Upper lobe of left lung (tissue), 6 donors: Measurements from ENCODE around the gene S1PR3. TPM values are rescaled to one million over a fixed set of nuclear protein-coding genes. Genes with fewer than 3 reads are reported as not detected.

Experiments
- ATAC-seq, 2 donors: fragments of 200-7000 bp; cut with Tn5 transposase; one replicate each; pipeline ENCODE4 v1.9.1; 2022; ENCODE audit warnings: mild to moderate bottlenecking in 2 of 2, moderate library complexity in 2 of 2; ENCODE audit not compliant: low FRiP score in 2 of 2
- DNase-seq, 2 donors: peaks; one replicate each; pipeline ENCODE4 v3.0.0-alpha.2; 2019 to 2020
- H3K27ac ChIP-seq, 4 donors: fragments of 200-600 bp; sonication (generic); one replicate each; pipeline ENCODE4 v1.5.1; 2016 to 2019
- H3K27me3 ChIP-seq, 4 donors: fragments of 200-600 bp; sonication (generic); one replicate each; pipeline ENCODE4 v1.5.1; 2017 to 2019
- H3K36me3 ChIP-seq, 4 donors: fragments of 200-600 bp; sonication (generic); one replicate each; pipeline ENCODE4 v1.5.1; 2016 to 2019
- H3K4me1 ChIP-seq, 4 donors: fragments of 200-600 bp; sonication (generic); one replicate each; pipeline ENCODE4 v1.5.1; 2018 to 2019
- H3K4me3 ChIP-seq, 4 donors: fragments of 200-600 bp; sonication (generic); one replicate each; pipeline ENCODE4 v1.5.1; 2017 to 2019; ENCODE audit warnings: mild to moderate bottlenecking in 2 of 4, moderate library complexity in 1 of 4
- H3K9me3 ChIP-seq, 4 donors: fragments of 200-600 bp; sonication (generic); one replicate each; pipeline ENCODE4 v1.5.1; 2018 to 2019
- EP300 ChIP-seq, 4 donors: sonication (generic); formaldehyde crosslinking; IDR thresholded peaks; one replicate each; pipeline ENCODE4 v1.5.1; 2017; ENCODE audit warnings: antibody characterized with exemption in 4 of 4, control low read depth in 2 of 4
- POLR2A ChIP-seq, 4 donors: fragments of 450-650 bp; IDR thresholded peaks; one replicate each; pipeline ENCODE4 v1.5.1; 2016 to 2017; ENCODE audit warnings: antibody characterized with exemption in 4 of 4, mild to moderate bottlenecking in 2 of 4
- POLR2AphosphoS5 ChIP-seq, 2 donors: sonication (generic); formaldehyde crosslinking; IDR thresholded peaks; one replicate each; pipeline ENCODE4 v1.5.1; 2017; ENCODE audit warnings: antibody characterized with exemption in 2 of 2
- WGBS, 2 donors: methylation state at CpG; one replicate each; pipeline ENCODE4 v1.1.5; 2017 to 2018; 5-methylcytosine and 5-hydroxymethylcytosine counted together
- total RNA-seq, 6 donors: library from RNA; depleted of rRNA in 4 of 6; stranded (reverse); fragments of >200 nt in 4 of 6; gene quantifications; one replicate each; pipeline versions ENCODE4 v1.1.0 to v1.2.1, GENCODE V29; 2016 to 2021
- TF ChIP-seq, protein P1 (sequence below), 6 experiments: fragments of 450-650 bp in 4 of 6; fragments of 200-600 bp in 2 of 6; sonication (generic) in 2 of 6; IDR thresholded peaks; one replicate each; pipeline ENCODE4 v1.5.1; 2016 to 2019; ENCODE audit warnings: antibody characterized with exemption in 6 of 6
- donor health status: DM: no; HTN: no; CAD: no; lungs with moderate emphysema.
- donor health status: DM: no; HTN: yes; CAD: no; lungs with severe emphysema.

The S1PR3 gene
- total RNA-seq, 6 donors from 2014 or later: 3.3 to 13.6 (median 5.4) TPM

DNA sequence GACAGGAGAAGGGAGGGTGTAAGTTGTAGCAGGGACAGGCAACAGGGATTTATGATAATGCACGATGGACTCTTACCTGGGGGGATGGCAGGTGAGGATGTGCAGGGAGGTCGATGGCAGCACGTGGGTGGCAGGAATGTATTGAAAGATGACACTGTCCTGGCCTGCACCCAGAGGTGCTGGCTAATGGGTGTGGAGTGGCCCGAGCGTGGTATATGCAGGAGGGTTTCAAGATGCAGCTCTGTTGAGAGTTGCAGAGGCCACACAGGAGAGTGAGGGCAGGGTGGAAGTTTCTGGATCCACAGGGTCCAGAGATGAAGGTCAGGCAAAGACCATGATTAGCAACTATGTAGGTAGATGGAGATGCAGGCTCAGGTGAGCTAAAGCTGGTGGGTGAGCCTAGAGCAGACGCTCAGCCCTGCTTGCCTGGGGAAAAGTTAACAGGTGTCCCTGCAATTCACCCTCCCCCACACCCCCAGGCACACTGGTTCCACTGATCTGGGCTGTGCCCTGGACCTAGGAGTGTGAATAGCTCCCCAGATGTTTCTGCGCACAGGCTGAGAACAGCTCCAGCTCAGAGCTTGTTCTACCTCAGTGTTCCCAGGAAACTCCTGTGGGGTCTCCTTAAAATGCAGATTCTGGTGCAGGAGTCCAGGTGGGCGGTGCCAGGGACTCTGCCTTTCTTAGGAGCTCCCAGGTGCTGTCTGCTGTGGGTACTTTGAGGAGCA lies 21.5 kb upstream of the S1PR3 start:
- 70 to 72% methylated on average over 8 of the region's 8 CpGs for WGBS, 2 donors
- no peaks in the 10 kb centered on the region for H3K4me1 ChIP-seq

DNA sequence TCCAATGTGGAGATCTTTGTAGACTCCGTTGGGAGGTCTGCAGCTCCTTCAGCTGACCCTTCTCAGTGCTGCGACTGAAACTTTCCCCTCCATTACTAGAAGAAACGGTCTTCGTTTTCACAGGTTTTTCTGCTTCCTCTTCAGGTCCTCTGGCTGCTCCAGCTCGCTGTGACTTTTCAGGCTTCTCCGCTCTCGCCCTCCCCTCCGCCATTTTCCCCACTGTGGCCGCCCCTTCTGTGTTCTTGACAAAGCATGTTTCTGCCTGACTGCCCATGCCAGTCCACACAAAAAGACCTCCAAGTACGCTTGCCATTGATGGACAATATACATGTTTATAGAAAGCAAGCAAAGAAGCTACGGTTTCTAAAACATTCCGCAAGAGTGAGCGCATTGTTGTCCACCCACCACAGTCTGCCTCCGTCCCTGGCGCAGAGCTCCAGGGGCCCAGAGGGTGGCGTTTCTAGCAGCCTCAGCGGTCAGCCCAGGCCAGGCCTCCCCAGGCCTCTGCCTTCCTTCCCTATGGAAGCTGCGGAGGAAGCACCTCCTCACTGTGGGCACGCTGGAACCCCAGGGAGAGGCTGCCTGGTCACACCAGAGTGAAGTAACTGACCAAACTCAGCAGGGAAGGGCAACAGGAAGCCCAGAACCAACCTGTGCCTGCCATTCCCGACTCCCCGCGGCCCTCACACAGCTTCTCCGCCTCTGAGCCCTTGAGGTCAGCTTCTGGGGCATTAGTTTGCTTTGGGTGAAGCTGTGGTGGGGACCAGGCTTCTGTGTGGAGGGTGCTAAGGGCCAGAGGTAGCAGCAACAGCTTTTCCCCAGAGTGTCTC lies 19.9 kb upstream of the S1PR3 start:
- 88 to 89% methylated on average over 21 to 22 of the region's 23 CpGs for WGBS, 2 donors
- ATAC-seq: no peak
- H3K4me1 ChIP-seq: no peaks in the 10 kb centered on the region
- no peak overlapping the region for H3K4me3 ChIP-seq
- no peaks in the 10 kb centered on the region for H3K36me3 ChIP-seq
- no peaks in the 10 kb centered on the region for H3K9me3 ChIP-seq
- no peaks in the 10 kb centered on the region for H3K27me3 ChIP-seq
- no peak for TF ChIP-seq POLR2A (IDR thresholded peaks at IDR 0.05)
- no peak for TF ChIP-seq POLR2AphosphoS5 (IDR thresholded peaks at IDR 0.05)
- TF ChIP-seq, protein P1, sequence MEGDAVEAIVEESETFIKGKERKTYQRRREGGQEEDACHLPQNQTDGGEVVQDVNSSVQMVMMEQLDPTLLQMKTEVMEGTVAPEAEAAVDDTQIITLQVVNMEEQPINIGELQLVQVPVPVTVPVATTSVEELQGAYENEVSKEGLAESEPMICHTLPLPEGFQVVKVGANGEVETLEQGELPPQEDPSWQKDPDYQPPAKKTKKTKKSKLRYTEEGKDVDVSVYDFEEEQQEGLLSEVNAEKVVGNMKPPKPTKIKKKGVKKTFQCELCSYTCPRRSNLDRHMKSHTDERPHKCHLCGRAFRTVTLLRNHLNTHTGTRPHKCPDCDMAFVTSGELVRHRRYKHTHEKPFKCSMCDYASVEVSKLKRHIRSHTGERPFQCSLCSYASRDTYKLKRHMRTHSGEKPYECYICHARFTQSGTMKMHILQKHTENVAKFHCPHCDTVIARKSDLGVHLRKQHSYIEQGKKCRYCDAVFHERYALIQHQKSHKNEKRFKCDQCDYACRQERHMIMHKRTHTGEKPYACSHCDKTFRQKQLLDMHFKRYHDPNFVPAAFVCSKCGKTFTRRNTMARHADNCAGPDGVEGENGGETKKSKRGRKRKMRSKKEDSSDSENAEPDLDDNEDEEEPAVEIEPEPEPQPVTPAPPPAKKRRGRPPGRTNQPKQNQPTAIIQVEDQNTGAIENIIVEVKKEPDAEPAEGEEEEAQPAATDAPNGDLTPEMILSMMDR (IDR thresholded peaks at IDR 0.05): no peak
- TF ChIP-seq EP300 (IDR thresholded peaks at IDR 0.05): no peak
- no peak for DNase-seq
- H3K27ac ChIP-seq: no peak overlapping the region

More for the DNA sequence above, 21.5 kb upstream of the S1PR3 start:
- ATAC-seq (no peak), DNase-seq (no peak)
- Histone ChIP-seq H3K27me3 (no peaks in the 10 kb centered on the region), H3K36me3 (no peaks in the 10 kb centered on the region), H3K4me3 (no peak overlapping the region), H3K27ac (no peak overlapping the region), H3K9me3 (no peaks in the 10 kb centered on the region)
- TF ChIP-seq EP300 (IDR thresholded peaks at IDR 0.05) (no peak), POLR2AphosphoS5 (IDR thresholded peaks at IDR 0.05) (no peak), POLR2A (IDR thresholded peaks at IDR 0.05) (no peak)
- TF ChIP-seq, protein P1 (IDR thresholded peaks at IDR 0.05): no peak

DNA sequence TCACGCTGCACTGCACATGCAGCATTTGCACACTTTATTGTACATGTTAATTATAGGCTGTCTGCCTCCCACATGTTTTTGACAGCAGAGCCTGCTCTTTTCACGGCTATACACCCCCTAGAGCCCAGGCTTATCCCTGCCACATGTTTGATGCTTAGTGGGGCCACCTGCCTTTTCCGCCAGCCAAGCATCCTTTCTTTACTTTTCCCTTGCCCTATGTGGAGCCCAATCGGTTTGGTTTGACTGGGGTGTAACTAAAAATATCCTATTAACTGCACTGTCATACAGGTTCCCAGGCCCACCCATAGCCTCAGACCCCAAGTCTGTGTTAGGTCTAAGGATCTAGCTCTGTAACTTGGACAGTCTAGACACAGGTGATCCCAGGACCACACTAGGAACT lies 18.9 kb upstream of the S1PR3 start:
- ATAC-seq (no peak), DNase-seq (no peak)
- Histone ChIP-seq H3K27me3 (no peaks in the 10 kb centered on the region), H3K9me3 (no peaks in the 10 kb centered on the region), H3K4me1 (no peaks in the 10 kb centered on the region), H3K36me3 (no peaks in the 10 kb centered on the region), H3K4me3 (no peak overlapping the region), H3K27ac (no peak overlapping the region)
- TF ChIP-seq, protein P1 (IDR thresholded peaks at IDR 0.05): no peak
- TF ChIP-seq POLR2AphosphoS5 (IDR thresholded peaks at IDR 0.05) (no peak), POLR2A (IDR thresholded peaks at IDR 0.05) (no peak), EP300 (IDR thresholded peaks at IDR 0.05) (no peak)
- 91 to 92% methylated on average over 4 of the region's 4 CpGs for WGBS, 2 donors

DNA sequence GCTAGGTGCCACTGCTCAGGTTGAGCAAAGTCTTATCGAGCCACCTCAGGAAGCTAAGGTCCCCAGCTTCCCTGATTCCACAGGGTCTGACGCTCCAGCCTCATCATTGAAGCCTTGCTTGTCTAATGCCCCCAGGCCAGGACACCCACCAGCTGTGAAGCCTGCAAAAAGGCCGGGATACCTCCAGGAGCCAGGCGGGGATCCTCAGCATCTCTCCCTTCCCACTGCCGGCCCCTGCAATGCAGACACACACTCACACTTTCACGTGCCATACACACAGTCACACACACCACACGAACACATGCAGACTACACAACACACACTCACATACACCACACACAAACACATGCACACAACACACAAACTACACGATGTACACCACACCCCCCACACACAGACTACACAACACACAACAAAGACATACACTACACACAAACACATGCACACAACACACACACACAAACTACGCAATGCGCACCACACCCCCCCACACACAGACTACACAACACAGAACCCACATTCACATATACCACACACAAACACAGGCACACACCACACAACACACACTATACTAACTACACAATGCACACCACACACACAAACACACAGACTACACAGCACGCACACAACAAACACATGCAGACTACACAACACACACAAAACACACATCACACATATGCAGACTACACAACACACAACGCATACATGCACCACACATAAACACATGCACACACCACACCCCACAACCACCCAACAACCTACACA lies 17.8 kb upstream of the S1PR3 start:
- no peak for ATAC-seq
- DNase-seq: no peak
- Histone ChIP-seq H3K36me3 (no peaks in the 10 kb centered on the region), H3K4me1 (no peaks in the 10 kb centered on the region), H3K27me3 (no peaks in the 10 kb centered on the region), H3K4me3 (no peak overlapping the region), H3K9me3 (no peaks in the 10 kb centered on the region), H3K27ac (no peak overlapping the region)
- TF ChIP-seq, protein P1 (IDR thresholded peaks at IDR 0.05): no peak
- TF ChIP-seq EP300 (IDR thresholded peaks at IDR 0.05): no peak
- no peak for TF ChIP-seq POLR2AphosphoS5 (IDR thresholded peaks at IDR 0.05)
- TF ChIP-seq POLR2A (IDR thresholded peaks at IDR 0.05): no peak
- WGBS, 2 donors: 90 to 94% methylated on average over 10 to 12 of the region's 12 CpGs
